ENCODE data around the gene P2RX7.

P2RX7 gene

DNA sequence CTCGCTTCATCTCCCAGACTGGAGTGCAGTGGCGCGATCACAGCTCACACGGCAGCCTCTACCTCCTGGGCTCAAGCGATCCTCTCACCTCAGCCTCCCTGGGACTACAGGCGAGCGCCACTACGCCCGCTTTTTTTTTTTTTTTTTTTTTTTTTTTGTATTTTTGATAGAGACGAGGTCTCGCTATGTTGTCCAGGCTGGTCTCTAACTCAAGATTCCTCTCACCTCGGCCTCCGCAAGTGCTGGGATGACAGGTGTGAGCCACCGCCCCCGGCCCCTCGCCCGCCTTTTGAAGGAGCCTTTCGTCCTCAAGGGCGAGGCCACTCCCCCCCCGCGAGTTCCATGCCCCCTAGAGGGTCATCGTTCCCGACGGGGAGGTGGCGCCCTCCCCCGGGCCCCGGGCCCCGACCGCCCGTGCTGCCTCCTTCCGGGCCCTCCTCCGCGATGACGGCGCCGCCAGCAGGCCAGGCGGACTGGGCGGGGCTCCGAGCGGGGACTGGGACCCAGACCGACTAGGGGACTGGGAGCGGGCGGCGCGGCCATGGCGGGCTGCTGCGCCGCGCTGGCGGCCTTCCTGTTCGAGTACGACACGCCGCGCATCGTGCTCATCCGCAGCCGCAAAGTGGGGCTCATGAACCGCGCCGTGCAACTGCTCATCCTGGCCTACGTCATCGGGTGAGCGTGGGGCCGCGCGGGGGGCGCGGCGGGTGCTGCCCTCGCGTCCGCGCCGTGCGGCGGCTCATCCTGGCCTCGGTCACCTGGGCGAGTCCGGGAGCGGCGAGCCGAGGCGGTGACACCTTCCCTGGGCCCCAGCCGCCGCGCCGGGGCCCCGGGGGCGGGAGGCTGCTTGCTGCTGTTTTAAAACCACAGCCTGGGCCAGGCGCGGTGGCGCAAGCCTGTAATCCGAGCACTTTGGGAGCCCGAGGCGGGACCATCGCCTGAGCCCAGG is 77.2 kb downstream of the P2RX7 start, which contains the start of gene P2RX4 (continued):
- TF ChIP-seq, protein P1, sequence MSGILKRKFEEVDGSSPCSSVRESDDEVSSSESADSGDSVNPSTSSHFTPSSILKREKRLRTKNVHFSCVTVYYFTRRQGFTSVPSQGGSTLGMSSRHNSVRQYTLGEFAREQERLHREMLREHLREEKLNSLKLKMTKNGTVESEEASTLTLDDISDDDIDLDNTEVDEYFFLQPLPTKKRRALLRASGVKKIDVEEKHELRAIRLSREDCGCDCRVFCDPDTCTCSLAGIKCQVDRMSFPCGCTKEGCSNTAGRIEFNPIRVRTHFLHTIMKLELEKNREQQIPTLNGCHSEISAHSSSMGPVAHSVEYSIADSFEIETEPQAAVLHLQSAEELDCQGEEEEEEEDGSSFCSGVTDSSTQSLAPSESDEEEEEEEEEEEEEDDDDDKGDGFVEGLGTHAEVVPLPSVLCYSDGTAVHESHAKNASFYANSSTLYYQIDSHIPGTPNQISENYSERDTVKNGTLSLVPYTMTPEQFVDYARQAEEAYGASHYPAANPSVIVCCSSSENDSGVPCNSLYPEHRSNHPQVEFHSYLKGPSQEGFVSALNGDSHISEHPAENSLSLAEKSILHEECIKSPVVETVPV (CRISPR knock-in tag; IDR thresholded peaks at IDR 0.05): no peak
- no peak for TF ChIP-seq ZNF70 (CRISPR knock-in tag; IDR thresholded peaks at IDR 0.05)

DNA sequence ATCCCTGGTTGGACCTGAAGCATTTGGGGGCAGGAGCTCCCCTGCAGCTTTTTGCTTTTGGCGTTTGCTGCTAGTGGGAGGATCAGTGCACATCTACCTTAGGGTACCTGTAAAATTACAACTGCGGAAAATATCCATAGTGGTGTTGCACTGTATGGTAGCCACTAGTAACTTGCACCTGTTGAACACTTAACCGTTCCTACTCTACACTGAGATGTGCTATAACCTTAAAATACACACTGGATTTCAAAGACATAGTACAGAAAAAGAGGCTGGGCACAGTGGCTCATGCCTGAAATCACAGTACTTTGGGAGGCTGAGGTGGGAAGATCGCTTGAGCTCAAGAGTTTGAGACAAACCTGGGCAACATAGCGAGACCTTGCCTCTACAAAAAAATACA is 80.2 kb downstream of the P2RX7 start:
- TF ChIP-seq ZNF70 (CRISPR knock-in tag; IDR thresholded peaks at IDR 0.05): no peak
- TF ChIP-seq PPARA (CRISPR knock-in tag; IDR thresholded peaks at IDR 0.05; ENCODE audit: borderline replicate concordance): no peak
- no peak for TF ChIP-seq ZFP3 (CRISPR knock-in tag; IDR thresholded peaks at IDR 0.05)
- TF ChIP-seq, protein P2, sequence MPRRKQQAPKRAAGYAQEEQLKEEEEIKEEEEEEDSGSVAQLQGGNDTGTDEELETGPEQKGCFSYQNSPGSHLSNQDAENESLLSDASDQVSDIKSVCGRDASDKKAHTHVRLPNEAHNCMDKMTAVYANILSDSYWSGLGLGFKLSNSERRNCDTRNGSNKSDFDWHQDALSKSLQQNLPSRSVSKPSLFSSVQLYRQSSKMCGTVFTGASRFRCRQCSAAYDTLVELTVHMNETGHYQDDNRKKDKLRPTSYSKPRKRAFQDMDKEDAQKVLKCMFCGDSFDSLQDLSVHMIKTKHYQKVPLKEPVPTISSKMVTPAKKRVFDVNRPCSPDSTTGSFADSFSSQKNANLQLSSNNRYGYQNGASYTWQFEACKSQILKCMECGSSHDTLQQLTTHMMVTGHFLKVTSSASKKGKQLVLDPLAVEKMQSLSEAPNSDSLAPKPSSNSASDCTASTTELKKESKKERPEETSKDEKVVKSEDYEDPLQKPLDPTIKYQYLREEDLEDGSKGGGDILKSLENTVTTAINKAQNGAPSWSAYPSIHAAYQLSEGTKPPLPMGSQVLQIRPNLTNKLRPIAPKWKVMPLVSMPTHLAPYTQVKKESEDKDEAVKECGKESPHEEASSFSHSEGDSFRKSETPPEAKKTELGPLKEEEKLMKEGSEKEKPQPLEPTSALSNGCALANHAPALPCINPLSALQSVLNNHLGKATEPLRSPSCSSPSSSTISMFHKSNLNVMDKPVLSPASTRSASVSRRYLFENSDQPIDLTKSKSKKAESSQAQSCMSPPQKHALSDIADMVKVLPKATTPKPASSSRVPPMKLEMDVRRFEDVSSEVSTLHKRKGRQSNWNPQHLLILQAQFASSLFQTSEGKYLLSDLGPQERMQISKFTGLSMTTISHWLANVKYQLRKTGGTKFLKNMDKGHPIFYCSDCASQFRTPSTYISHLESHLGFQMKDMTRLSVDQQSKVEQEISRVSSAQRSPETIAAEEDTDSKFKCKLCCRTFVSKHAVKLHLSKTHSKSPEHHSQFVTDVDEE (CRISPR knock-in tag; IDR thresholded peaks at IDR 0.05): no peak
- TF ChIP-seq ZNF565 (CRISPR knock-in tag; conservative IDR thresholded peaks at IDR 0.05; ENCODE audit: low read depth): no peak
- TF ChIP-seq TCF4 (CRISPR knock-in tag; IDR thresholded peaks at IDR 0.05; ENCODE audit: borderline replicate concordance): no peak
- TF ChIP-seq, protein P3, sequence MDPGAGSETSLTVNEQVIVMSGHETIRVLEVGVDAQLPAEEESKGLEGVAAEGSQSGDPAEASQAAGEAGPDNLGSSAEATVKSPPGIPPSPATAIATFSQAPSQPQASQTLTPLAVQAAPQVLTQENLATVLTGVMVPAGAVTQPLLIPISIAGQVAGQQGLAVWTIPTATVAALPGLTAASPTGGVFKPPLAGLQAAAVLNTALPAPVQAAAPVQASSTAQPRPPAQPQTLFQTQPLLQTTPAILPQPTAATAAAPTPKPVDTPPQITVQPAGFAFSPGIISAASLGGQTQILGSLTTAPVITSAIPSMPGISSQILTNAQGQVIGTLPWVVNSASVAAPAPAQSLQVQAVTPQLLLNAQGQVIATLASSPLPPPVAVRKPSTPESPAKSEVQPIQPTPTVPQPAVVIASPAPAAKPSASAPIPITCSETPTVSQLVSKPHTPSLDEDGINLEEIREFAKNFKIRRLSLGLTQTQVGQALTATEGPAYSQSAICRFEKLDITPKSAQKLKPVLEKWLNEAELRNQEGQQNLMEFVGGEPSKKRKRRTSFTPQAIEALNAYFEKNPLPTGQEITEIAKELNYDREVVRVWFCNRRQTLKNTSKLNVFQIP (CRISPR knock-in tag; IDR thresholded peaks at IDR 0.05; ENCODE audit: borderline replicate concordance, low read depth): no peak
- TF ChIP-seq GLIS3 (CRISPR knock-in tag; IDR thresholded peaks at IDR 0.05): no peak
- TF ChIP-seq SNAI2 (CRISPR knock-in tag; IDR thresholded peaks at IDR 0.05): no peak
- no peak for TF ChIP-seq ARNTL (CRISPR knock-in tag; IDR thresholded peaks at IDR 0.05; ENCODE audit: borderline replicate concordance, low read depth)
- TF ChIP-seq OSR1 (CRISPR knock-in tag; IDR thresholded peaks at IDR 0.05): no peak
- TF ChIP-seq ISL1 (CRISPR knock-in tag; IDR thresholded peaks at IDR 0.05): no peak
- no peak for TF ChIP-seq CSDC2 (CRISPR knock-in tag; IDR thresholded peaks at IDR 0.05)
- TF ChIP-seq, protein P1 (CRISPR knock-in tag; IDR thresholded peaks at IDR 0.05): no peak
- no peak for TF ChIP-seq ZC3H10 (CRISPR knock-in tag; IDR thresholded peaks at IDR 0.05)
- no peak for TF ChIP-seq BACH2 (CRISPR knock-in tag; IDR thresholded peaks at IDR 0.05; ENCODE audit: borderline replicate concordance)
- no peak for ATAC-seq

DNA sequence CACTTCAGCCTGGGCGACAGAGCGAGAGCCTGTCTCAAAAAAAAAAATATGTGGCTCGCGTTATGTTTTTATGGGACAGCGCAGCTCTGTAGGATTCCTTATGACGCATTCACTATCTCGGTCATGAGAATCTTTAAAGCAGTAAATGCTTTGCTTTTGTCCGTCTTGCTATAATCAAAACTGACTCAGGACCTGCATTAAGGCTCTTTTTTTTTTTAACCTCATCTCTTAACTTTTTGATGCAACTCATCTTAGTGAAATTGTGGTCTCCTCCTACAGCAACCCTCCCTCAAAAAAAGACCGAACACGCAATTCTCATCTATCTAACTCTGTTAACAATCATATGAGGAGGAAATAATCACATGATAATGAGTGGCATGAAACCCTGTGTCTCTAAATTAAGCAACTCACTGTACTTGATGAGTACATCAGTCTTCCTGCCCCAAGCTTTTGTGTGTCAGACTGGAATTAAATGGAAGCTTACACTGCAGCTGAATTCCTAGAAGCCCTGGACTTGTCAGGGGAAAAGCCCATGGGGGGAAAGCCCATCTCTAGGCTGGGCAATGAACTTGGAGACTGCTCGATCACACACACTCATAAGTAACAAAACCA is 81.6 kb downstream of the P2RX7 start:
- no peak; the same call in none of the 3 replicates for ATAC-seq
- TF ChIP-seq BACH2 (CRISPR knock-in tag; IDR thresholded peaks at IDR 0.05; ENCODE audit: borderline replicate concordance) (no peak), GLIS3 (CRISPR knock-in tag; IDR thresholded peaks at IDR 0.05) (no peak), TCF4 (CRISPR knock-in tag; IDR thresholded peaks at IDR 0.05; ENCODE audit: borderline replicate concordance) (no peak), RARB (CRISPR knock-in tag; IDR thresholded peaks at IDR 0.05) (no peak), SNAI2 (CRISPR knock-in tag; IDR thresholded peaks at IDR 0.05) (no peak), PPARA (CRISPR knock-in tag; IDR thresholded peaks at IDR 0.05; ENCODE audit: borderline replicate concordance) (no peak), TOX (CRISPR knock-in tag; IDR thresholded peaks at IDR 0.05; ENCODE audit: borderline replicate concordance) (no peak), ESRRG (CRISPR knock-in tag; IDR thresholded peaks at IDR 0.05) (no peak), ZNF8 (CRISPR knock-in tag; IDR thresholded peaks at IDR 0.05) (no peak), ISL1 (CRISPR knock-in tag; IDR thresholded peaks at IDR 0.05) (no peak)
- TF ChIP-seq, protein P4, sequence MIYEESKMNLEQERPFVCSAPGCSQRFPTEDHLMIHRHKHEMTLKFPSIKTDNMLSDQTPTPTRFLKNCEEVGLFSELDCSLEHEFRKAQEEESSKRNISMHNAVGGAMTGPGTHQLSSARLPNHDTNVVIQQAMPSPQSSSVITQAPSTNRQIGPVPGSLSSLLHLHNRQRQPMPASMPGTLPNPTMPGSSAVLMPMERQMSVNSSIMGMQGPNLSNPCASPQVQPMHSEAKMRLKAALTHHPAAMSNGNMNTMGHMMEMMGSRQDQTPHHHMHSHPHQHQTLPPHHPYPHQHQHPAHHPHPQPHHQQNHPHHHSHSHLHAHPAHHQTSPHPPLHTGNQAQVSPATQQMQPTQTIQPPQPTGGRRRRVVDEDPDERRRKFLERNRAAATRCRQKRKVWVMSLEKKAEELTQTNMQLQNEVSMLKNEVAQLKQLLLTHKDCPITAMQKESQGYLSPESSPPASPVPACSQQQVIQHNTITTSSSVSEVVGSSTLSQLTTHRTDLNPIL (CRISPR knock-in tag; IDR thresholded peaks at IDR 0.05; ENCODE audit: low read depth): no peak
- TF ChIP-seq, protein P2 (CRISPR knock-in tag; IDR thresholded peaks at IDR 0.05): no peak
- TF ChIP-seq, protein P3 (CRISPR knock-in tag; IDR thresholded peaks at IDR 0.05; ENCODE audit: borderline replicate concordance, low read depth): no peak

All from SK-N-SH treated with all-trans-retinoic acid at 6 μM for 48 hours (cell line).